PFSK-1 (cell line): ENCODE measurements around the gene C1orf87.

ENCODE experiments used
- FOXP2 ChIP-seq: optimal IDR thresholded peaks from 2 replicates; pipeline ENCODE3; 2011; ENCODE audit warnings: borderline replicate concordance, control low read depth, inconsistent platforms; ENCODE audit not compliant: insufficient read depth; ENCODE audit errors: extremely low read length, extremely low read depth
- POLR2AphosphoS5 ChIP-seq: IDR thresholded peaks from 2 replicates; pipeline ENCODE4 v1.6.1; 2012; ENCODE audit warnings: low read depth, mild to moderate bottlenecking, control low read depth, low read length, moderate library complexity
- REST ChIP-seq, 2 experiments: IDR thresholded peaks; 2 replicates each; pipeline versions ENCODE4 v1.6.1 to v1.8.0; 2011 to 2012; ENCODE audit warnings: low read depth in 2 of 2, low read length in 2 of 2, control low read depth in 1 of 2, inconsistent platforms in 1 of 2, mild to moderate bottlenecking in 1 of 2, moderate library complexity in 1 of 2; ENCODE audit not compliant: insufficient read depth in 1 of 2
- SIN3A ChIP-seq: IDR thresholded peaks from 2 replicates; pipeline ENCODE4 v1.6.1; 2012; ENCODE audit warnings: mild to moderate bottlenecking, low read length, moderate library complexity, borderline replicate concordance; ENCODE audit not compliant: insufficient read depth
- TAF1 ChIP-seq: IDR thresholded peaks from 2 replicates; pipeline ENCODE4 v1.6.1; 2012; ENCODE audit warnings: low read length, control low read depth, borderline replicate concordance; ENCODE audit not compliant: insufficient read depth

GRCh38 chr1:60071296-60071695 is 2.3 kb downstream of the C1orf87 start:
- no peak for TF ChIP-seq TAF1
- TF ChIP-seq POLR2AphosphoS5, result no peak
- TF ChIP-seq SIN3A, result no peak
- TF ChIP-seq REST (IDR thresholded peaks at IDR 0.05; ENCODE audit: insufficient read depth in 1 of 2, low read depth in 2 of 2, low read length in 2 of 2), result no peak
- no peak for TF ChIP-seq FOXP2
